Hepatocyte (in vitro differentiated cells): ENCODE results near the gene HSPB6. TPM values are rescaled to one million over a fixed set of nuclear protein-coding genes. Genes with fewer than 3 reads are reported as not detected.
A peak's percentile ranks its signal among the peaks of the same experiment; 100 is the strongest.

Source experiments
- DNase-seq: peaks from one replicate; pipeline ENCODE4 v3.0.0-alpha.2; 2016; ENCODE audit warnings: low spot score
- H2AFZ ChIP-seq: fragments of 200-600 bp; sonication (generic); 2 replicates; pipeline ENCODE4 v1.6.0; 2016; ENCODE audit warnings: antibody characterized with exemption, mild to moderate bottlenecking
- H3K27ac ChIP-seq: fragments of 200-600 bp; sonication (generic); 2 replicates; pipeline ENCODE4 v1.5.1; 2016; ENCODE audit warnings: mild to moderate bottlenecking
- H3K27me3 ChIP-seq: fragments of 200-600 bp; sonication (generic); 2 replicates; pipeline ENCODE4 v1.6.1; 2016
- H3K36me3 ChIP-seq: fragments of 200-600 bp; sonication (generic); replicated peaks from 2 replicates; pipeline ENCODE4 v1.5.1; 2016; ENCODE audit warnings: low read depth; ENCODE audit not compliant: insufficient read depth
- H3K4me1 ChIP-seq: fragments of 200-600 bp; sonication (generic); 2 replicates; pipeline ENCODE4 v1.5.1; 2016; ENCODE audit warnings: mild to moderate bottlenecking, moderate library complexity; ENCODE audit not compliant: insufficient read depth
- H3K4me2 ChIP-seq: fragments of 200-600 bp; sonication (generic); 2 replicates; pipeline ENCODE4 v1.6.0; 2016
- H3K4me3 ChIP-seq: fragments of 200-600 bp; sonication (generic); 2 replicates; pipeline ENCODE4 v1.5.1; 2016; ENCODE audit warnings: mild to moderate bottlenecking
- H3K79me2 ChIP-seq: fragments of 200-600 bp; sonication (generic); 2 replicates; pipeline ENCODE4 v1.6.0; 2017; ENCODE audit warnings: mild to moderate bottlenecking
- H3K9me2 ChIP-seq: fragments of 200-600 bp; sonication (generic); replicated peaks from 2 replicates; pipeline ENCODE4 v1.6.0; 2017; ENCODE audit warnings: mild to moderate bottlenecking; ENCODE audit not compliant: insufficient read depth
- H3K9me3 ChIP-seq: fragments of 200-600 bp; sonication (generic); 2 replicates; pipeline ENCODE4 v1.5.1; 2016; ENCODE audit warnings: low read depth, mild to moderate bottlenecking
- H4K20me1 ChIP-seq: fragments of 200-600 bp; sonication (generic); 2 replicates; pipeline ENCODE4 v1.6.0; 2016; ENCODE audit warnings: mild to moderate bottlenecking; ENCODE audit not compliant: insufficient read depth, poor library complexity, severe bottlenecking
- CTCF ChIP-seq: fragments of 200-600 bp; sonication (generic); IDR thresholded peaks from 2 replicates; pipeline ENCODE4 v1.5.1; 2016; ENCODE audit warnings: antibody characterized with exemption, mild to moderate bottlenecking; ENCODE audit not compliant: poor library complexity
- EZH2 ChIP-seq: fragments of 200-600 bp; sonication (generic); IDR thresholded peaks from 2 replicates; pipeline ENCODE4 v1.6.1; 2016; ENCODE audit warnings: antibody characterized with exemption, mild to moderate bottlenecking, borderline replicate concordance
- EZH2phosphoT487 ChIP-seq: fragments of 200-600 bp; sonication (generic); IDR thresholded peaks from one replicate; pipeline ENCODE4 v1.6.1; 2018; ENCODE audit warnings: antibody characterized with exemption, mild to moderate bottlenecking, low read depth, moderate library complexity; ENCODE audit not compliant: unreplicated experiment, severe bottlenecking
- WGBS: methylation state at CpG from one replicate; pipeline ENCODE4 v1.1.6; 2016; ENCODE audit warnings: low lambda C conversion rate; ENCODE audit errors: missing lambda C conversion rate; 5-methylcytosine and 5-hydroxymethylcytosine counted together
- polyA plus RNA-seq: library from polyadenylated mRNA; unstranded; fragments of >200 nt; fragmentation: Nextera tagmentation; extraction: Ambion mirVana; gene quantifications from 2 replicates; pipeline ENCODE4 v1.2.1, GENCODE V29; 2016
- total RNA-seq: library from RNA; depleted of rRNA; stranded (reverse); fragments of >200 nt; gene quantifications from 2 replicates; pipeline ENCODE4 v1.2.3, GENCODE V29; 2014

HSPB6 gene
- total and polyA plus RNA-seq, 2 experiments from 2014 or later: 7.1 to 235 TPM

- Histone ChIP-seq H3K4me2 (no peak overlapping the region), H3K9me2 (no peaks in the 10 kb centered on the region), H4K20me1 (peaks cover 25% of the 10 kb centered on the region), H3K9me3 (no peaks in the 10 kb centered on the region), H3K4me3 (no peak overlapping the region), H2AFZ (no peak overlapping the region), H3K4me1 (peaks cover 12% of the 10 kb centered on the region), H3K27ac (no peak overlapping the region), H3K27me3 (no peaks in the 10 kb centered on the region), H3K79me2 (peaks cover 42% of the 10 kb centered on the region), H3K36me3 (no peaks in the 10 kb centered on the region)
- DNase-seq: no peak
- WGBS: 97% methylated on average over 11 of the region's 17 CpGs
- TF ChIP-seq CTCF: no peak
- no peak for TF ChIP-seq EZH2
- no peak for TF ChIP-seq EZH2phosphoT487
These were observed 36.2 kb downstream of the HSPB6 start for GRCh38 chr19:35720648-35721047.

GRCh38 chr19:35720163-35720524 lies 36.7 kb downstream of the HSPB6 start:
- no peak overlapping the region for H2AFZ ChIP-seq
- no peaks in the 10 kb centered on the region for H3K27me3 ChIP-seq
- H3K4me1 ChIP-seq: peaks cover 15% of the 10 kb centered on the region
- 98% methylated on average over 9 of the region's 9 CpGs for WGBS
- H3K79me2 ChIP-seq: peaks cover 46% of the 10 kb centered on the region
- no peak overlapping the region for H3K4me3 ChIP-seq
- H4K20me1 ChIP-seq: peaks cover 25% of the 10 kb centered on the region
- DNase-seq: no peak
- H3K27ac ChIP-seq: no peak overlapping the region
- no peak for TF ChIP-seq EZH2phosphoT487
- TF ChIP-seq CTCF: no peak
- TF ChIP-seq EZH2: no peak
- H3K36me3 ChIP-seq: no peaks in the 10 kb centered on the region
- H3K4me2 ChIP-seq: no peak overlapping the region
- H3K9me2 ChIP-seq: no peaks in the 10 kb centered on the region
- H3K9me3 ChIP-seq: no peaks in the 10 kb centered on the region

GRCh38 chr19:35719402-35720162 lies 37.2 kb downstream of the HSPB6 start:
- Histone ChIP-seq H3K27ac (peak overlapping the region; percentile 85), H2AFZ (no peak overlapping the region), H3K4me1 (peaks cover 15% of the 10 kb centered on the region), H3K9me3 (no peaks in the 10 kb centered on the region), H3K79me2 (peaks cover 49% of the 10 kb centered on the region), H3K36me3 (no peaks in the 10 kb centered on the region), H4K20me1 (peaks cover 25% of the 10 kb centered on the region), H3K9me2 (no peaks in the 10 kb centered on the region), H3K27me3 (no peaks in the 10 kb centered on the region), H3K4me3 (no peak overlapping the region), H3K4me2 (peak overlapping the region; percentile 87)
- TF ChIP-seq EZH2 (no peak), CTCF (no peak), EZH2phosphoT487 (no peak)
- DNase-seq: no peak
- whole genome bisulfite sequencing: 94% methylated on average over 28 of the region's 32 CpGs
